ENCODE results near the gene SLC7A6OS.

DNA sequence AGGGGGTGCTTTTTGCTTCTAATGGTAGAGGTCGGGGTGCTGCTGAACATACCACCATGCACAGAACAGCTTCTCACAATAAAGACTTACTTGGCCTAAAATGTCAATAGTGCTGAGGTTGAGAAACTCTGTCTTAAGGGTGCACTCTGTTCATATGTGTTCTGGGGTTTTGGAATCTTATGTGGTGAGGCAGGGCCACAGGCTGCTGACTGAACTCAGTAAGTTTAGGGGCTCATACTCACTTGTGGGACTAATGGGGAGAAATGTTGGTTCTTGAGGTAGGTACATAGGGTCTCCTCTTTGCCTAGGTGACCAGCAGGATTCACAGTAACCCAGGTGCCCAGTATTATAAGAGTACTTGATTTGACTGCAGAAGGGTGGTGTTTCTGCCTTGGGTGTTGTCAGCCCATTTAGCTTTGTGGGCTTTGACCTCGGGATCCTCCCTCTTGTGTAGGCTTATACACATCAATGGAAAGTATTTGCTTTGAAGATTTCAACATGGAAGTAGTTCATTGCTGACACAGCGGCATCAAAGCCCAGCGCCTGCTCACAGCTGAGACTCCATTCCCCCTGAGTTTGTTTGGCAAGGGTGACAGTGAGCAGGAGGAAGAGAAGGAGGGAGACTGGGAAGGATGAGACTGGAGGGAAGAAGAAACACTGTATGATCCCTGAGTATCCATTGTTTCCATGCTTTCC is 29.2 kb downstream of the SLC7A6OS start:
- TF ChIP-seq, protein P1, sequence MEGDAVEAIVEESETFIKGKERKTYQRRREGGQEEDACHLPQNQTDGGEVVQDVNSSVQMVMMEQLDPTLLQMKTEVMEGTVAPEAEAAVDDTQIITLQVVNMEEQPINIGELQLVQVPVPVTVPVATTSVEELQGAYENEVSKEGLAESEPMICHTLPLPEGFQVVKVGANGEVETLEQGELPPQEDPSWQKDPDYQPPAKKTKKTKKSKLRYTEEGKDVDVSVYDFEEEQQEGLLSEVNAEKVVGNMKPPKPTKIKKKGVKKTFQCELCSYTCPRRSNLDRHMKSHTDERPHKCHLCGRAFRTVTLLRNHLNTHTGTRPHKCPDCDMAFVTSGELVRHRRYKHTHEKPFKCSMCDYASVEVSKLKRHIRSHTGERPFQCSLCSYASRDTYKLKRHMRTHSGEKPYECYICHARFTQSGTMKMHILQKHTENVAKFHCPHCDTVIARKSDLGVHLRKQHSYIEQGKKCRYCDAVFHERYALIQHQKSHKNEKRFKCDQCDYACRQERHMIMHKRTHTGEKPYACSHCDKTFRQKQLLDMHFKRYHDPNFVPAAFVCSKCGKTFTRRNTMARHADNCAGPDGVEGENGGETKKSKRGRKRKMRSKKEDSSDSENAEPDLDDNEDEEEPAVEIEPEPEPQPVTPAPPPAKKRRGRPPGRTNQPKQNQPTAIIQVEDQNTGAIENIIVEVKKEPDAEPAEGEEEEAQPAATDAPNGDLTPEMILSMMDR (conservative IDR thresholded peaks at IDR 0.05; ENCODE audit: low read depth, low read length): no peak
- TF ChIP-seq EZH2 (IDR thresholded peaks at IDR 0.05; ENCODE audit: borderline replicate concordance, low read depth, low read length, poor library complexity, severe bottlenecking): no peak
